K562 (cell line): ENCODE data around the gene BAD. TPM values are rescaled to one million over a fixed set of nuclear protein-coding genes. Genes with fewer than 3 reads are reported as not detected.

Experiments used
- ATAC-seq: fragments of 200-7000 bp; cut with Tn5 transposase; 3 replicates; pipeline ENCODE4 v1.9.1; 2020; ENCODE audit warnings: moderate library complexity
- BruUV-seq: library from RNA; stranded (reverse); fragments of 400-500 nt; replicated peaks from 2 replicates; lab custom pipeline; 2021; lab: Mats Ljungman, UMichigan
- CTCF ChIA-PET: fragments of 300-600 bp; formaldehyde crosslinking; extraction: SDS; loops from one replicate; lab custom pipeline; 2021; ENCODE audit warnings: low intra/inter-chr PET ratio; lab: Yijun Ruan, JAX
- POLR2A ChIA-PET: fragments of 300-600, 350-650 bp; sonication (Branson Sonifier 250); formaldehyde crosslinking; extraction: SDS; loops from one replicate; lab custom pipeline; 2021; ENCODE audit warnings: antibody characterized with exemption, inconsistent platforms; lab: Yijun Ruan, JAX
- DNase-seq, 4 experiments: peaks; one replicate each; pipeline versions ENCODE4 v3.0.0 to v3.0.0-alpha.2; 2011 to 2018; ENCODE audit warnings: low spot score in 3 of 4, mixed read lengths in 3 of 4; ENCODE audit errors: extremely low read depth in 1 of 4
- FAIRE-seq: peaks from 2 replicates; lab custom pipeline; 2011; peaks lifted over from hg19 to GRCh38; lab: Jason Lieb, UNC
- H2AFZ ChIP-seq: 2 replicates; pipeline ENCODE4 v1.6.0; 2011; ENCODE audit warnings: low read depth, low read length, control low read depth, inconsistent platforms
- H3K27ac ChIP-seq: fragments of 200-600 bp; 3 replicates; pipeline ENCODE4 v1.8.0; 2011; ENCODE audit warnings: low read depth, mild to moderate bottlenecking, control low read depth, inconsistent platforms, low read length, moderate library complexity, mixed read lengths; ENCODE audit errors: extremely low read depth
- H3K27me3 ChIP-seq, 2 experiments: fragments of 300-600 bp in 1 of 2; 2 replicates in 1 of 2; 3 replicates in 1 of 2; pipeline versions ENCODE4 v1.6.0 to v1.8.0; 2011; ENCODE audit warnings: inconsistent platforms in 2 of 2, low read length in 2 of 2, mild to moderate bottlenecking in 1 of 2, mixed read lengths in 1 of 2, moderate library complexity in 1 of 2; ENCODE audit not compliant: control insufficient read depth in 2 of 2, insufficient read depth in 2 of 2
- H3K36me3 ChIP-seq: fragments of 300-600 bp; 3 replicates; pipeline ENCODE4 v1.8.0; 2011; ENCODE audit warnings: mild to moderate bottlenecking, low read length, inconsistent platforms; ENCODE audit not compliant: control insufficient read depth, insufficient read depth
- H3K4me1 ChIP-seq, 2 experiments: fragments of 200-600 bp in 1 of 2; replicated peaks in 1 of 2; 2 replicates in 1 of 2; 3 replicates in 1 of 2; pipeline versions ENCODE4 v1.5.1 to v1.8.0; 2011; ENCODE audit warnings: inconsistent platforms in 2 of 2, low read length in 2 of 2, mild to moderate bottlenecking in 1 of 2, mixed read lengths in 1 of 2, moderate library complexity in 1 of 2; ENCODE audit not compliant: control insufficient read depth in 2 of 2, insufficient read depth in 2 of 2
- H3K4me2 ChIP-seq: 2 replicates; pipeline ENCODE4 v1.6.1; 2011; ENCODE audit warnings: low read length, control low read depth, inconsistent platforms, mixed read lengths; ENCODE audit not compliant: insufficient read depth
- H3K4me3 ChIP-seq: fragments of 200-600 bp; sonication (generic), shearing (Covaris generic); 2 replicates; pipeline ENCODE4 v1.5.1; 2016; ENCODE audit warnings: control low read depth, inconsistent platforms
- H3K79me2 ChIP-seq: fragments of 200-600 bp; 3 replicates; pipeline ENCODE4 v1.8.0; 2011; ENCODE audit warnings: low read length, inconsistent platforms; ENCODE audit not compliant: control insufficient read depth, insufficient read depth
- H3K9ac ChIP-seq, 2 experiments: 2 replicates each; pipeline versions ENCODE4 v1.6.0 to v1.6.1; 2011; ENCODE audit warnings: low read depth in 2 of 2, low read length in 2 of 2, control low read depth in 1 of 2, inconsistent platforms in 1 of 2, mild to moderate bottlenecking in 1 of 2, mixed read lengths in 1 of 2; ENCODE audit not compliant: insufficient read depth in 1 of 2
- H3K9me1 ChIP-seq: one replicate; pipeline ENCODE4 v1.6.0; 2011; ENCODE audit warnings: inconsistent platforms, mild to moderate bottlenecking, low read length, moderate library complexity; ENCODE audit not compliant: control insufficient read depth, insufficient read depth
- H3K9me3 ChIP-seq: replicated peaks from 2 replicates; pipeline ENCODE4 v1.5.1; 2011; ENCODE audit warnings: low read depth, low read length, inconsistent platforms; ENCODE audit not compliant: control insufficient read depth, insufficient read depth
- H4K20me1 ChIP-seq: replicated peaks from 2 replicates; pipeline ENCODE4 v1.6.1; 2011; ENCODE audit warnings: low read length, inconsistent platforms, mixed read lengths; ENCODE audit not compliant: control insufficient read depth, insufficient read depth
- BRD9 ChIP-seq: fragments of 450-650 bp; IDR thresholded peaks from 2 replicates; pipeline ENCODE4 v1.6.1; 2018; ENCODE audit warnings: low read depth; ENCODE audit not compliant: partially characterized antibody
- EGR1 ChIP-seq: fragments of 450-650 bp; conservative IDR thresholded peaks from 2 replicates; pipeline ENCODE4 v1.6.1; 2017; ENCODE audit warnings: mild to moderate bottlenecking
- HNRNPL ChIP-seq: fragments of 200-400 bp; formaldehyde crosslinking; IDR thresholded peaks from 2 replicates; pipeline ENCODE4 v1.6.1; 2017; ENCODE audit warnings: low read depth, mild to moderate bottlenecking, low read length
- ZNF263 ChIP-seq: sonication (generic); formaldehyde crosslinking; IDR thresholded peaks from 2 replicates; pipeline ENCODE4 v1.8.0; 2022; ENCODE audit warnings: mild to moderate bottlenecking, missing genetic modification reagents, borderline replicate concordance
- whole genome bisulfite sequencing: fragments of 100-300 bp; shearing (Covaris generic); methylation state at CpG from one replicate; pipeline ENCODE4 v1.1.6; 2016; ENCODE audit warnings: low coverage, mixed read lengths; ENCODE audit not compliant: insufficient coverage; ENCODE audit errors: missing lambda C conversion rate; 5-methylcytosine and 5-hydroxymethylcytosine counted together
- in situ Hi-C: fragments of 300-500 bp; cut with MboI; formaldehyde crosslinking; loops from 4 replicates; pipeline ENCODE4 v1.15.0; 2018; ENCODE audit warnings: inconsistent platforms, mixed read lengths
- intact Hi-C: fragments of 100-400 bp; cut with micrococcal nuclease; formaldehyde crosslinking; loops from 2 replicates; pipeline ENCODE4 v1.14.2; 2022
- polyA plus RNA-seq, 8 experiments: library from polyadenylated mRNA; depleted of rRNA in 4 of 8; stranded (reverse) in 5 of 8; unstranded in 3 of 8; fragments of >200 nt; fragmentation: Nextera tagmentation in 2 of 8; fragmentation: Illumina TruSeq in 1 of 8; extraction: Ambion mirVana in 2 of 8; extraction: Trizol in 1 of 8; gene quantifications; 2 replicates each; pipeline versions ENCODE4 v1.2.1 to v1.2.3, GENCODE V29; 2011 to 2014; ENCODE audit warnings: inconsistent platforms in 1 of 8, missing spikeins in 1 of 8
- total RNA-seq, 7 experiments: library from RNA; depleted of rRNA in 6 of 7; stranded (reverse); fragments of >200 nt in 6 of 7; fragmentation: Illumina TruSeq in 2 of 7; extraction: Trizol in 2 of 7; gene quantifications; 2 replicates each; pipeline versions ENCODE4 v1.2.1 to v1.2.3, GENCODE V29; 2011 to 2021; ENCODE audit warnings: low replicate concordance in 1 of 7

Gene BAD
- total and polyA plus RNA-seq, 9 of the 15 experiments (the other 6 are each of a cell fraction or from before 2014, with no cell fraction given) = 0.61 to 45.6 (median 11.8) TPM

DNA sequence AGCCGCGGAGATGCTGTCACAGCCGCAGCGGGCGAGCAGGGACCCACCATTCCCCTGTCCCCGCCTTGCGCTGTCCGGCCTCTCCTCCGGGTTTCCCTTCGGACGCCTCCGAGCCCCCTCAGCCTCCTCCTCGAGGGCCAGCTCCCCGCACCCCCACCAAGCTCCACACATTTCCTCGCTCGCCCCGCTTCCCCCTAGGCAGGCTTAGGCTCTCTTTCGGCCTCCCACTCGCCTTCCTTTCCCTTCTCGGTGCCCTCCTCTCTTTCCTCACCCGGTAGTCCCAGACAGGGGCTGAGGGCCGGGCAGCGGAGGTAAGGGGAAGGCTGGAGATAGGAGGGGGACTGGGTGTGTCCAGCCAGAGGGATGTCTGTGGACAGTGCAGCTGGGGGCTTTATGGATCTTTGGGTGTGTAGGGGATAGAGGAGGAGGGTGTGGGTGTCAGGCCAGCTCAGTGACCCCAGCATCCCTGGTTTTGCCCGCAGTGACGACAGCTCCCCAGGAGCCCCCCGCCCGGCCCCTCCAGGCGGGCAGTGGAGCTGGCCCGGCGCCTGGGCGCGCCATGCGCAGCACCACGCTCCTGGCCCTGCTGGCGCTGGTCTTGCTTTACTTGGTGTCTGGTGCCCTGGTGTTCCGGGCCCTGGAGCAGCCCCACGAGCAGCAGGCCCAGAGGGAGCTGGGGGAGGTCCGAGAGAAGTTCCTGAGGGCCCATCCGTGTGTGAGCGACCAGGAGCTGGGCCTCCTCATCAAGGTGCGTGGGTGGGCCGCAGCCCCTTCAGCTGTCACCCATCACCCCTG is 8.2 kb upstream of the BAD start:
- peaks cover 40 to 57% of the 10 kb centered on the region in 2 experiments; a peak in 4 of 5 replicates for H3K27me3 ChIP-seq
- CTCF ChIA-PET = no interaction called here

DNA sequence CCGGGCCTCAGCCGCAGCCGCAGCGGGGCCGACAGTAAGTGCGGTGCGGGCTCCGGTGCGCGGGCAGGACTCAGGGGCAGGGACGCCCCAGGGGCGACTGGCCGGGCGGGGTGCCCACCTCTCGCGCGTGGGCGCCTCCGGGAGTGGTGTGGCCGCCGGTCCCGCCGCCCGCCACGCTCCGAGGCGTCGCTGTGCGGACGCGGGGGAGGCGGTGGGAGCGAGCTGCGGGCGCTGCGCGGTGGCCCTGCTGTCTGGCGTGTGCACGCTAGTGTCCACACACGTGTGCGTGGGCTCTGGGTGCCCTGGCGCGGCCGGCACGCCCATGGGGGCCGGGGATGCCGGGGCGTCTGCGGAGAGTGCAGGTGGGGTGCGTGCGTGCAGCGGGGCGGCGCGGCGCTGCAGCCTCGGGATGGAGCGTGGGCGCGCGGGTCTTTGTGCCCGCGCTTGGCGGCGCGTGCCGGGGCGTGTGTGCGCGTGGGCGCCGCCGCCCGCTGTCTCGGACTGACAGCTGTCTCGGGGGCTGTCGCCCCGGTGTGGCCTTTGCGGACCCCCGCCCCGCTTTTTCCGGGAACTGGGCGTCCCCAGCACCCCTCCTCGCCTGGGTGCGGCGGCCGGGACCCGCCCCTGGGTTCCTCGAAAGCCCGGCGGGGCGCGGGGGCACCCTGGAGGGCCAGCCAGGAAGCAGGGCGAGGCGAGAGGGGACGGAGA is 7.4 kb upstream of the BAD start:
- no peak overlapping the region for H2AFZ ChIP-seq
- no peak overlapping the region for H3K4me3 ChIP-seq
- TF ChIP-seq HNRNPL (0 out of 2 replicates have a peak, but pooled peaks have one; percentile 19), BRD9 (no peak)
- H3K4me2 ChIP-seq = no peak overlapping the region
- WGBS = 18% methylated on average over 36 of the region's 96 CpGs
- H3K36me3 ChIP-seq = no peaks in the 10 kb centered on the region
- H3K9me1 ChIP-seq = no peaks in the 10 kb centered on the region
- no peak for FAIRE-seq
- no TSS peak for BruUV-seq
- H3K9ac ChIP-seq = peak overlapping the region in 1 of 2 experiments; percentile 26; a peak in 1 of 4 replicates
- no peaks in the 10 kb centered on the region for H3K9me3 ChIP-seq
- POLR2A ChIA-PET = interaction anchor here (0.6 kb wide), 1 partner anchor 142 kb away, joined by 4 read pairs; no protein-coding TSS in a partner anchor
- peaks cover 33 to 50% of the 10 kb centered on the region in 2 experiments; a peak in 4 of 5 replicates for H3K27me3 ChIP-seq
- peaks cover 0 to 40% of the 10 kb centered on the region in 2 experiments; a peak in 2 of 5 replicates for H3K4me1 ChIP-seq
- DNase-seq = no peak
- H3K27ac ChIP-seq = no peak overlapping the region
- H3K79me2 ChIP-seq = no peaks in the 10 kb centered on the region
- H4K20me1 ChIP-seq = no peaks in the 10 kb centered on the region
- no peak for ATAC-seq
- intact Hi-C loops = no loop called here
- CTCF ChIA-PET = no interaction called here
- in situ Hi-C loops = no loop called here

More for the DNA sequence above, 8.2 kb upstream of the BAD start:
- Histone ChIP-seq H2AFZ (no peak overlapping the region), H3K4me2 (no peak overlapping the region), H3K27ac (no peak overlapping the region), H3K4me3 (no peak overlapping the region), H4K20me1 (no peaks in the 10 kb centered on the region; the same call in 1 of the 2 replicates), H3K79me2 (no peaks in the 10 kb centered on the region), H3K9me3 (no peaks in the 10 kb centered on the region), H3K36me3 (no peaks in the 10 kb centered on the region), H3K9ac (peak overlapping the region in 1 of 2 experiments; percentile 26; a peak in 2 of 4 replicates), H3K4me1 (peaks cover 0 to 42% of the 10 kb centered on the region in 2 experiments; a peak in 2 of 5 replicates), H3K9me1 (no peaks in the 10 kb centered on the region)
- WGBS = 18% methylated on average over 23 of the region's 42 CpGs
- in situ Hi-C loops (no loop called here), intact Hi-C loops (no loop called here)
- no peak; the same call in 2 of the 3 replicates for ATAC-seq
- DNase-seq = no peak
- FAIRE-seq = no peak
- POLR2A ChIA-PET = interaction anchor here (0.6 kb wide), 1 partner anchor 143 kb away, joined by 4 read pairs; no protein-coding TSS in a partner anchor
- BruUV-seq = no TSS peak
- 0 out of 2 replicates have a peak, but pooled peaks have one; percentile 12 for TF ChIP-seq EGR1
- TF ChIP-seq ZNF263 = no peak
